Esophagus muscularis mucosa (tissue), 4 donors: ENCODE data around the gene NKAIN2.

Source experiments
- CTCF ChIP-seq, 3 experiments: fragments of 200-600 bp in 2 of 3; fragments of 450-650 bp in 1 of 3; sonication (generic) in 2 of 3; IDR thresholded peaks; one replicate each; pipeline ENCODE4 v1.5.1; 2017 to 2019; ENCODE audit warnings: antibody characterized with exemption in 3 of 3, mild to moderate bottlenecking in 2 of 3, moderate library complexity in 1 of 3
- EP300 ChIP-seq: sonication (generic); formaldehyde crosslinking; IDR thresholded peaks from one replicate; pipeline ENCODE4 v1.6.1; 2017; ENCODE audit warnings: antibody characterized with exemption
- POLR2A ChIP-seq: fragments of 450-650 bp; IDR thresholded peaks from one replicate; pipeline ENCODE4 v1.6.1; 2017; ENCODE audit warnings: antibody characterized with exemption, moderate library complexity, mild to moderate bottlenecking, low read depth

GRCh38 chr6:124123617-124124209 lies 320.0 kb downstream of the NKAIN2 start:
- TF ChIP-seq CTCF (IDR thresholded peaks at IDR 0.05) (no peak), POLR2A (no peak), EP300 (no peak)
